ENCODE measurements around the gene ZNF366. TPM values are rescaled to one million over a fixed set of nuclear protein-coding genes. Genes with fewer than 3 reads are reported as not detected.

Gene ZNF366
- total RNA-seq, 2 donors from 2014 or later, result not detected

DNA sequence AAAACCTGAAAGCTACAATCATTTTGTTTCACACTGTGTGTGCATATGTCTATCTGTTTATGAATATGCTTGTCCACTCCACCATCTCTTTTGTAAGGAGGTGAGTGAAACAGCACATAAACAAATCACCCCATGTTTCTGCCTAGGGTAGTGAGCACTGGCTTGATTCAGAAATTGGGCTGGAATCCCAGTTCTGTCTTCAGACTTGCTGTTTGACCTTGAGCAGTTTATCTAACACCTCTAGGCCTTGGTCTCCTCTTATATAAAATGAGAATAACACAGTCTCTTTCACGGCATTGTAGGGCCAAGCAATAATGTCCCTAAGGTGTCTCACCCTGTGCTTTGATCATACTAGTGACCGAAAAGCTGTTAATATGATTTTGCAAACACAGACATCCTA lies 61.2 kb downstream of the ZNF366 start:
- no peak overlapping the region for H3K9ac ChIP-seq (ENCODE audit: extremely low read depth, low read length, poor library complexity, severe bottlenecking)
- H3K4me3 Mint-ChIP-seq, result no peak overlapping the region
- no peak for DNase-seq
- peaks cover 2% of the 10 kb centered on the region for H3K27me3 Mint-ChIP-seq (ENCODE audit: insufficient read depth)
- no peak overlapping the region for H3K27ac ChIP-seq (ENCODE audit: low read depth, low read length)
- TF ChIP-seq, protein P1, sequence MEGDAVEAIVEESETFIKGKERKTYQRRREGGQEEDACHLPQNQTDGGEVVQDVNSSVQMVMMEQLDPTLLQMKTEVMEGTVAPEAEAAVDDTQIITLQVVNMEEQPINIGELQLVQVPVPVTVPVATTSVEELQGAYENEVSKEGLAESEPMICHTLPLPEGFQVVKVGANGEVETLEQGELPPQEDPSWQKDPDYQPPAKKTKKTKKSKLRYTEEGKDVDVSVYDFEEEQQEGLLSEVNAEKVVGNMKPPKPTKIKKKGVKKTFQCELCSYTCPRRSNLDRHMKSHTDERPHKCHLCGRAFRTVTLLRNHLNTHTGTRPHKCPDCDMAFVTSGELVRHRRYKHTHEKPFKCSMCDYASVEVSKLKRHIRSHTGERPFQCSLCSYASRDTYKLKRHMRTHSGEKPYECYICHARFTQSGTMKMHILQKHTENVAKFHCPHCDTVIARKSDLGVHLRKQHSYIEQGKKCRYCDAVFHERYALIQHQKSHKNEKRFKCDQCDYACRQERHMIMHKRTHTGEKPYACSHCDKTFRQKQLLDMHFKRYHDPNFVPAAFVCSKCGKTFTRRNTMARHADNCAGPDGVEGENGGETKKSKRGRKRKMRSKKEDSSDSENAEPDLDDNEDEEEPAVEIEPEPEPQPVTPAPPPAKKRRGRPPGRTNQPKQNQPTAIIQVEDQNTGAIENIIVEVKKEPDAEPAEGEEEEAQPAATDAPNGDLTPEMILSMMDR (conservative IDR thresholded peaks at IDR 0.05), result no peak
- WGBS, 2 experiments (ENCODE audit: insufficient coverage in 1 of 2, insufficient read length in 1 of 2), result 71 to 72% methylated on average over 2 of the region's 2 CpGs
- no peaks in the 10 kb centered on the region for H3K27me3 ChIP-seq (ENCODE audit: control insufficient read depth, insufficient read depth, low read length, poor library complexity, severe bottlenecking)
- H3K9me3 Mint-ChIP-seq, result no peaks in the 10 kb centered on the region
- no peaks in the 10 kb centered on the region for H3K4me1 ChIP-seq (ENCODE audit: control insufficient read depth, insufficient read depth, low read length)
- H3K27ac Mint-ChIP-seq, result no peak overlapping the region
- H3K4me1 Mint-ChIP-seq, result no peaks in the 10 kb centered on the region
- H3K4me3 ChIP-seq (ENCODE audit: low read length), result no peak overlapping the region
- H3K36me3 ChIP-seq (ENCODE audit: control insufficient read depth, insufficient read depth, low read length), result no peaks in the 10 kb centered on the region
- no peaks in the 10 kb centered on the region for H3K9me3 ChIP-seq (ENCODE audit: control insufficient read depth, low read length)
- H3K36me3 Mint-ChIP-seq (ENCODE audit: low read depth), result no peaks in the 10 kb centered on the region

DNA sequence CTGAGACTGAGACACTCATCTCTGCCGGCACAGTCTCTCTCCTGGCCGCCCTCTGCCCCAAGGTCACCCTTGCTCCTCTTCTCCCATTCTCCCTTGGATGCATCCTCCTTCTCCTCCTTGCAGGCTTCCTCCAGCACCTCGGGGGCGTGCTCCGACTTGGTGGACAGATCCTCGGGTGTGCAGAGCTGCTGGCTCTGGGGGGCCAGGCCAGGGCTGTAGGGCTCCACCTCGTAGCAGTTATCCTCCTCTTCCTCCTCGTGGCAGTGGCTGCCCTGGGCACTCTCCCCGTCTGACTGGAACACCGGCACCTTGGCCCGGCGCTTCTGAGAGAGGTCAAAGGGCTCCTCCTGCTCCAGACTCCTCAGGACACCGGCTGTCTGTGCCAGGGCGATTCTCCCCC lies 63.3 kb downstream of the ZNF366 start:
- H3K4me1 Mint-ChIP-seq, result no peaks in the 10 kb centered on the region
- Histone ChIP-seq H3K27ac (ENCODE audit: low read depth, low read length) (no peak overlapping the region), H3K9ac (ENCODE audit: extremely low read depth, low read length, poor library complexity, severe bottlenecking) (no peak overlapping the region), H3K4me3 (ENCODE audit: low read length) (no peak overlapping the region), H3K36me3 (ENCODE audit: control insufficient read depth, insufficient read depth, low read length) (no peaks in the 10 kb centered on the region), H3K27me3 (ENCODE audit: control insufficient read depth, insufficient read depth, low read length, poor library complexity, severe bottlenecking) (no peaks in the 10 kb centered on the region), H3K9me3 (ENCODE audit: control insufficient read depth, low read length) (no peaks in the 10 kb centered on the region), H3K4me1 (ENCODE audit: control insufficient read depth, insufficient read depth, low read length) (no peaks in the 10 kb centered on the region)
- peaks cover 2% of the 10 kb centered on the region for H3K27me3 Mint-ChIP-seq (ENCODE audit: insufficient read depth)
- H3K36me3 Mint-ChIP-seq (ENCODE audit: low read depth), result no peaks in the 10 kb centered on the region
- H3K27ac Mint-ChIP-seq, result no peak overlapping the region
- 73 to 90% methylated on average over 7 to 14 of the region's 14 CpGs for WGBS, 2 experiments (ENCODE audit: insufficient coverage in 1 of 2, insufficient read length in 1 of 2)
- no peak for DNase-seq
- H3K4me3 Mint-ChIP-seq, result no peak overlapping the region
- H3K9me3 Mint-ChIP-seq, result no peaks in the 10 kb centered on the region
- TF ChIP-seq, protein P1 (conservative IDR thresholded peaks at IDR 0.05), result no peak

DNA sequence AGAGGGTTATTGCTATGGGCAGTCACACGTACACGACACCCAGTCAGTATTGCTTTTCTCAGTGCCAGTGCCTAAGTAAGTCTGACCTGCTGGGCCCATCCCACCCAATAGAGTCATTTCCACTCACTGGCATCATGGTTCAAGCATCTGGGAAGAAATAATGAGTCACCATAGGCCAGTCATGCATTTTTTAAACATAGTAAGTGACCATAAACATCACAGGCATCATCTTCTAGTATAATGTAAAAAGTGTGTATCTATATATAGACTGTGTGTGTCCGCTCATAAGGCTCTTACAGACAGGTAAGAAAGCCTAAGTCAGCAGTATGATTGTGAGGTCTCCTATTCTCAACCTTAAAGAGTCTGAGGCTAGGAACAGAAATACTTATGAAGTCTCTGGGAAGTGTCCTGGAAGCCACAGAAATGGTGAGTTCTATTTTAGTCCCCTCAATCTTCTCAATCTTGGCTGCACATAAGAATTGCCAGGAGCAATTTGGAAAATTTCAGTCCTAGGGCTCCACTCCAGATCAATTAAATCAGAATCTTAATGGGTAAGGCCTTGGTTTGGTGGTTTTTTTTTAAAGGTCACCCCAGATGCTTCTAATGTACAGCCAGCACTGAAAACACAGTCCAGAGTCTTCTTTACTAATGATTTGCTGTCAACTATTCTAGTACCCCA lies 65.2 kb downstream of the ZNF366 start:
- 88 to 94% methylated on average over 3 of the region's 3 CpGs for WGBS, 2 experiments (ENCODE audit: insufficient coverage in 1 of 2, insufficient read length in 1 of 2)
- Histone ChIP-seq H3K36me3 (ENCODE audit: control insufficient read depth, insufficient read depth, low read length) (no peaks in the 10 kb centered on the region), H3K27ac (ENCODE audit: low read depth, low read length) (no peak overlapping the region), H3K4me1 (ENCODE audit: control insufficient read depth, insufficient read depth, low read length) (no peaks in the 10 kb centered on the region), H3K4me3 (ENCODE audit: low read length) (no peak overlapping the region), H3K9ac (ENCODE audit: extremely low read depth, low read length, poor library complexity, severe bottlenecking) (no peak overlapping the region), H3K9me3 (ENCODE audit: control insufficient read depth, low read length) (no peaks in the 10 kb centered on the region), H3K27me3 (ENCODE audit: control insufficient read depth, insufficient read depth, low read length, poor library complexity, severe bottlenecking) (no peaks in the 10 kb centered on the region)
- Mint-ChIP-seq H3K27ac (no peak overlapping the region), H3K36me3 (ENCODE audit: low read depth) (no peaks in the 10 kb centered on the region), H3K4me1 (no peaks in the 10 kb centered on the region), H3K9me3 (no peaks in the 10 kb centered on the region), H3K4me3 (no peak overlapping the region), H3K27me3 (ENCODE audit: insufficient read depth) (no peaks in the 10 kb centered on the region)
- no peak for DNase-seq
- TF ChIP-seq, protein P1 (conservative IDR thresholded peaks at IDR 0.05), result no peak

Measured in endodermal cell (in vitro differentiated cells).